ENCODE data around the gene ID1.
"Not testable (repeated sequence)": the region's sequence is repeated elsewhere in the genome, so short reads cannot be mapped to it uniquely, and the experiment has no call there.

DNA sequence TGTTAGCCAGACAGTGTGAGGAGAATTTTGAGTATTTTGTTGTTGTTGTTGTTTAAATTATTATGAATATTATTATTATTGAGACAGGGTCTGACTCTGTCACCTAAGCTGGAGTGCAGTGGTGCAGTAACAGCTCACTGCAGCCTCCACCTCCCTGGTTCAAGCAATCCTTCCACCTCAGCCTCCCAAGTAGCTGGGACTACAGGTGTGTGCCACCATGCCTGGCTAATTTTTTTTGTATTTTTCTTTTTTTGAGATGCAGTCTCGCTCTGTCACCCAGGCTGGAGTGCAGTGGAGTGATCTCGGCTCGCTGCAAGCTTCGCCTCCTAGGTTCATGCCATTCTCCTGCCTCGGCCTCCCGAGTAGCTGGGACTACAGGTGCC, 18.0 kb downstream of the ID1 start:
- TF ChIP-seq, protein P1, sequence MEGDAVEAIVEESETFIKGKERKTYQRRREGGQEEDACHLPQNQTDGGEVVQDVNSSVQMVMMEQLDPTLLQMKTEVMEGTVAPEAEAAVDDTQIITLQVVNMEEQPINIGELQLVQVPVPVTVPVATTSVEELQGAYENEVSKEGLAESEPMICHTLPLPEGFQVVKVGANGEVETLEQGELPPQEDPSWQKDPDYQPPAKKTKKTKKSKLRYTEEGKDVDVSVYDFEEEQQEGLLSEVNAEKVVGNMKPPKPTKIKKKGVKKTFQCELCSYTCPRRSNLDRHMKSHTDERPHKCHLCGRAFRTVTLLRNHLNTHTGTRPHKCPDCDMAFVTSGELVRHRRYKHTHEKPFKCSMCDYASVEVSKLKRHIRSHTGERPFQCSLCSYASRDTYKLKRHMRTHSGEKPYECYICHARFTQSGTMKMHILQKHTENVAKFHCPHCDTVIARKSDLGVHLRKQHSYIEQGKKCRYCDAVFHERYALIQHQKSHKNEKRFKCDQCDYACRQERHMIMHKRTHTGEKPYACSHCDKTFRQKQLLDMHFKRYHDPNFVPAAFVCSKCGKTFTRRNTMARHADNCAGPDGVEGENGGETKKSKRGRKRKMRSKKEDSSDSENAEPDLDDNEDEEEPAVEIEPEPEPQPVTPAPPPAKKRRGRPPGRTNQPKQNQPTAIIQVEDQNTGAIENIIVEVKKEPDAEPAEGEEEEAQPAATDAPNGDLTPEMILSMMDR (IDR thresholded peaks at IDR 0.05 in 2 of 3, conservative IDR thresholded peaks at IDR 0.05 in 1 of 3; ENCODE audit: control insufficient read depth in 2 of 3, extremely low read depth in 1 of 3, insufficient read depth in 1 of 3, low read depth in 3 of 3, low read length in 3 of 3) = not testable (repeated sequence)
- TF ChIP-seq, protein P2, sequence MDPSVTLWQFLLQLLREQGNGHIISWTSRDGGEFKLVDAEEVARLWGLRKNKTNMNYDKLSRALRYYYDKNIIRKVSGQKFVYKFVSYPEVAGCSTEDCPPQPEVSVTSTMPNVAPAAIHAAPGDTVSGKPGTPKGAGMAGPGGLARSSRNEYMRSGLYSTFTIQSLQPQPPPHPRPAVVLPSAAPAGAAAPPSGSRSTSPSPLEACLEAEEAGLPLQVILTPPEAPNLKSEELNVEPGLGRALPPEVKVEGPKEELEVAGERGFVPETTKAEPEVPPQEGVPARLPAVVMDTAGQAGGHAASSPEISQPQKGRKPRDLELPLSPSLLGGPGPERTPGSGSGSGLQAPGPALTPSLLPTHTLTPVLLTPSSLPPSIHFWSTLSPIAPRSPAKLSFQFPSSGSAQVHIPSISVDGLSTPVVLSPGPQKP (IDR thresholded peaks at IDR 0.05; ENCODE audit: low read depth, low read length) = not testable (repeated sequence)
- TF ChIP-seq CREB1 (IDR thresholded peaks at IDR 0.05; ENCODE audit: low read depth); POLR2A (IDR thresholded peaks at IDR 0.05; ENCODE audit: low read depth, low read length); NR2C1 (IDR thresholded peaks at IDR 0.05); BCL11A (IDR thresholded peaks at IDR 0.05; ENCODE audit: low read depth, low read length); TAF1 (IDR thresholded peaks at IDR 0.05; ENCODE audit: borderline replicate concordance, low read depth, low read length); ZNF384 (IDR thresholded peaks at IDR 0.05; ENCODE audit: borderline replicate concordance, low read depth, low read length): not testable (repeated sequence)
